Esophagus muscularis mucosa (tissue), 4 donors: Measurements from ENCODE around the gene SZRD1. TPM values are rescaled to one million over a fixed set of nuclear protein-coding genes. Genes with fewer than 3 reads are reported as not detected.
A peak's percentile ranks its signal among the peaks of the same experiment; 100 is the strongest.

ENCODE experiments used
- DNase-seq: peaks from one replicate; pipeline ENCODE4 v3.0.0-alpha.2; 2017; ENCODE audit errors: extremely low spot score
- H3K27ac ChIP-seq, 4 donors: fragments of 200-600 bp; sonication (generic); replicated peaks in 1 of 4; 1 replicate in 3 of 4; 2 replicates in 1 of 4; pipeline ENCODE4 v1.5.1; 2016 to 2019; ENCODE audit warnings: mild to moderate bottlenecking in 1 of 4
- H3K27me3 ChIP-seq, 4 donors: fragments of 200-600 bp; sonication (generic); one replicate each; pipeline versions ENCODE4 v1.5.1 to v1.6.0; 2016 to 2019
- H3K36me3 ChIP-seq, 4 donors: fragments of 200-600 bp; sonication (generic); one replicate each; pipeline ENCODE4 v1.5.1; 2016 to 2019
- H3K4me1 ChIP-seq, 4 donors: fragments of 200-600 bp; sonication (generic); one replicate each; pipeline ENCODE4 v1.5.1; 2016 to 2019
- H3K4me3 ChIP-seq, 4 donors: fragments of 200-600 bp; sonication (generic); 1 replicate in 2 of 4; 2 replicates in 2 of 4; pipeline ENCODE4 v1.5.1; 2016 to 2019; ENCODE audit warnings: mild to moderate bottlenecking in 4 of 4, moderate library complexity in 1 of 4
- H3K9me3 ChIP-seq, 4 donors: fragments of 200-600 bp; sonication (generic); 1 replicate in 3 of 4; 2 replicates in 1 of 4; pipeline ENCODE4 v1.5.1; 2016 to 2019
- CTCF ChIP-seq, 3 experiments: fragments of 200-600 bp in 2 of 3; fragments of 450-650 bp in 1 of 3; sonication (generic) in 2 of 3; IDR thresholded peaks; one replicate each; pipeline ENCODE4 v1.5.1; 2017 to 2019; ENCODE audit warnings: antibody characterized with exemption in 3 of 3, mild to moderate bottlenecking in 2 of 3, moderate library complexity in 1 of 3
- EP300 ChIP-seq: sonication (generic); formaldehyde crosslinking; IDR thresholded peaks from one replicate; pipeline ENCODE4 v1.6.1; 2017; ENCODE audit warnings: antibody characterized with exemption
- POLR2A ChIP-seq: fragments of 450-650 bp; IDR thresholded peaks from one replicate; pipeline ENCODE4 v1.6.1; 2017; ENCODE audit warnings: antibody characterized with exemption, moderate library complexity, mild to moderate bottlenecking, low read depth
- POLR2AphosphoS5 ChIP-seq, 2 donors: sonication (generic); formaldehyde crosslinking; IDR thresholded peaks; one replicate each; pipeline ENCODE4 v1.6.1; 2017; ENCODE audit warnings: antibody characterized with exemption in 2 of 2
- WGBS: methylation state at CpG from one replicate; pipeline ENCODE4 v1.1.5; 2018; 5-methylcytosine and 5-hydroxymethylcytosine counted together
- intact Hi-C: fragments of 100-400 bp; cut with DNase I; formaldehyde crosslinking; loops from one replicate; pipeline ENCODE4 v1.15.1; 2023
- total RNA-seq, 4 donors: library from RNA; depleted of rRNA; stranded (reverse); fragments of >200 nt; gene quantifications; one replicate each; pipeline versions ENCODE4 v1.1.0 to v1.2.1, GENCODE V29; 2016

SZRD1 gene
- total RNA-seq, 4 donors from 2014 or later = 70.2 to 110 (median 98.3) TPM

- Histone ChIP-seq H3K36me3 (peaks cover 14 to 58% (median 55%) of the 10 kb centered on the region in 4 donors), H3K4me3 (no peak overlapping the region), H3K4me1 (peaks cover 46 to 65% (median 55%) of the 10 kb centered on the region in 4 donors), H3K27me3 (no peaks in the 10 kb centered on the region), H3K27ac (peak overlapping the region in 1 of 4 donors; percentile 28), H3K9me3 (no peaks in the 10 kb centered on the region)
- intact Hi-C loops = no loop called here
- no peak for DNase-seq
- TF ChIP-seq EP300 = no peak
- no peak for TF ChIP-seq POLR2A
- TF ChIP-seq CTCF (IDR thresholded peaks at IDR 0.05) = no peak
- no peak for TF ChIP-seq POLR2AphosphoS5 (IDR thresholded peaks at IDR 0.05)
- 89% methylated on average over 10 of the region's 10 CpGs for WGBS
These were observed 26.8 kb downstream of the SZRD1 start for GRCh38 chr1:16393570-16394521.

- Histone ChIP-seq H3K27me3 (no peaks in the 10 kb centered on the region), H3K9me3 (no peaks in the 10 kb centered on the region), H3K27ac (no peak overlapping the region), H3K4me1 (peaks cover 43 to 55% (median 47%) of the 10 kb centered on the region in 4 donors), H3K36me3 (peaks cover 19 to 70% (median 62%) of the 10 kb centered on the region in 4 donors), H3K4me3 (no peak overlapping the region)
- 89% methylated on average over 12 of the region's 13 CpGs for WGBS
- intact Hi-C loops = no loop called here
- TF ChIP-seq CTCF (IDR thresholded peaks at IDR 0.05) = no peak
- TF ChIP-seq POLR2AphosphoS5 (IDR thresholded peaks at IDR 0.05) = no peak
- no peak for TF ChIP-seq POLR2A
- no peak for TF ChIP-seq EP300
- DNase-seq = no peak
These were observed 27.9 kb downstream of the SZRD1 start for GRCh38 chr1:16394977-16395376.

GRCh38 chr1:16396591-16396990 is 29.5 kb downstream of the SZRD1 start:
- peaks cover 27 to 39% (median 31%) of the 10 kb centered on the region in 4 donors for H3K4me1 ChIP-seq
- H3K4me3 ChIP-seq = no peak overlapping the region
- no peak overlapping the region for H3K27ac ChIP-seq
- H3K36me3 ChIP-seq = peaks cover 19 to 75% (median 62%) of the 10 kb centered on the region in 4 donors
- intact Hi-C loops = no loop called here
- 76% methylated on average over 7 of the region's 7 CpGs for WGBS
- TF ChIP-seq POLR2A (no peak), EP300 (no peak)
- no peak for DNase-seq
- H3K9me3 ChIP-seq = no peaks in the 10 kb centered on the region
- no peaks in the 10 kb centered on the region for H3K27me3 ChIP-seq

- Histone ChIP-seq H3K4me1 (peaks cover 21 to 34% (median 26%) of the 10 kb centered on the region in 4 donors), H3K27ac (no peak overlapping the region), H3K9me3 (no peaks in the 10 kb centered on the region), H3K4me3 (no peak overlapping the region), H3K27me3 (no peaks in the 10 kb centered on the region), H3K36me3 (peaks cover 19 to 75% (median 62%) of the 10 kb centered on the region in 4 donors)
- intact Hi-C loops = no loop called here
- TF ChIP-seq EP300 (no peak), POLR2AphosphoS5 (IDR thresholded peaks at IDR 0.05) (no peak), POLR2A (no peak), CTCF (IDR thresholded peaks at IDR 0.05) (no peak)
- 72% methylated on average over 5 of the region's 5 CpGs for WGBS
- no peak for DNase-seq
These were observed 30.1 kb downstream of the SZRD1 start for GRCh38 chr1:16397120-16397519.

- Histone ChIP-seq H3K4me1 (peaks cover 8 to 20% (median 13%) of the 10 kb centered on the region in 4 donors), H3K9me3 (no peaks in the 10 kb centered on the region), H3K27ac (no peak overlapping the region), H3K36me3 (peaks cover 19 to 71% (median 57%) of the 10 kb centered on the region in 4 donors), H3K4me3 (no peak overlapping the region), H3K27me3 (no peaks in the 10 kb centered on the region)
- WGBS = 93% methylated on average over 4 of the region's 5 CpGs
- DNase-seq = no peak
- intact Hi-C loops = no loop called here
- TF ChIP-seq CTCF (IDR thresholded peaks at IDR 0.05) (no peak), POLR2AphosphoS5 (IDR thresholded peaks at IDR 0.05) (no peak), POLR2A (no peak), EP300 (no peak)
These were observed 31.4 kb downstream of the SZRD1 start for GRCh38 chr1:16398371-16398953.
